Left lung (tissue), 10 donors: ENCODE data around the gene MAPRE3. TPM values are rescaled to one million over a fixed set of nuclear protein-coding genes. Genes with fewer than 3 reads are reported as not detected.

ENCODE experiments used
- ATAC-seq: fragments of 200-7000 bp; cut with Tn5 transposase; one replicate; pipeline ENCODE4 v1.9.1; 2020; ENCODE audit warnings: moderate library complexity
- DNase-seq, 4 donors: peaks; one replicate each; pipeline ENCODE4 v3.0.0-alpha.2; 2013 to 2020
- H3K27ac ChIP-seq, 2 donors: fragments of 200-600 bp; sonication (generic) in 1 of 2; one replicate each; pipeline versions ENCODE4 v1.5.0 to v1.8.0; 2020 to 2021
- H3K27me3 ChIP-seq, 2 donors: fragments of 200-600 bp; sonication (generic) in 1 of 2; one replicate each; pipeline versions ENCODE4 v1.5.0 to v1.8.0; 2020 to 2021
- H3K36me3 ChIP-seq, 2 donors: fragments of 200-600 bp; sonication (generic) in 1 of 2; one replicate each; pipeline versions ENCODE4 v1.5.0 to v1.8.0; 2020 to 2021
- H3K4me1 ChIP-seq, 2 donors: fragments of 200-600 bp; one replicate each; pipeline ENCODE4 v1.8.0; 2021
- H3K4me3 ChIP-seq, 2 donors: fragments of 200-600 bp; sonication (generic) in 1 of 2; one replicate each; pipeline versions ENCODE4 v1.5.0 to v1.8.0; 2020 to 2021; ENCODE audit warnings: mild to moderate bottlenecking in 1 of 2
- H3K9me3 ChIP-seq, 2 donors: fragments of 200-600 bp; sonication (generic) in 1 of 2; one replicate each; pipeline versions ENCODE4 v1.5.0 to v1.8.0; 2020 to 2021
- CTCF ChIP-seq, 2 donors: fragments of 200-600 bp; sonication (generic) in 1 of 2; IDR thresholded peaks; one replicate each; pipeline versions ENCODE4 v1.5.0 to v1.8.0; 2021; ENCODE audit warnings: antibody characterized with exemption in 2 of 2
- intact Hi-C, 2 donors: fragments of 100-400 bp; cut with DNase I; formaldehyde crosslinking; loops; one replicate each; pipeline versions ENCODE4 v1.11.2 to v1.14.2; 2022
- polyA plus RNA-seq, 6 donors: library from polyadenylated mRNA; unstranded; fragments of 120-200 nt; gene quantifications; one replicate each; pipeline ENCODE4 v1.2.1, GENCODE V29; 2013; ENCODE audit not compliant: insufficient read length in 6 of 6
- total RNA-seq, 2 donors: library from RNA; stranded (reverse); fragmentation: NEBNext Ultra II Directional; extraction: Animal tissue kit (Norgen Biotek cat#: 25700); gene quantifications; one replicate each; pipeline ENCODE4 v1.2.1, GENCODE V29; 2021
- donor health status: DM: no; HTN: yes; CAD: no.
- donor health status: DM: no; HTN: no; CAD: no.

Gene MAPRE3
- total and polyA plus RNA-seq, 8 donors: 7.1 to 23.5 (median 9.9) TPM

- no peak for DNase-seq
- Histone ChIP-seq H3K4me3 (no peak overlapping the region), H3K27ac (no peak overlapping the region), H3K9me3 (no peaks in the 10 kb centered on the region), H3K27me3 (peaks cover 20 to 67% of the 10 kb centered on the region in 2 donors), H3K36me3 (no peaks in the 10 kb centered on the region), H3K4me1 (peaks cover 0 to 7% of the 10 kb centered on the region in 2 donors)
- TF ChIP-seq CTCF (IDR thresholded peaks at IDR 0.05): no peak
- intact Hi-C loops: no loop called here
- ATAC-seq: no peak
These were observed 12.9 kb upstream of the MAPRE3 start for GRCh38 chr2:26957534-26957933.

- H3K27ac ChIP-seq: no peak overlapping the region
- DNase-seq (no peak), ATAC-seq (no peak)
- H3K4me1 ChIP-seq: peaks cover 0 to 7% of the 10 kb centered on the region in 2 donors
- H3K36me3 ChIP-seq: no peaks in the 10 kb centered on the region
- H3K4me3 ChIP-seq: no peak overlapping the region
- H3K9me3 ChIP-seq: no peaks in the 10 kb centered on the region
- peaks cover 16 to 55% of the 10 kb centered on the region in 2 donors for H3K27me3 ChIP-seq
- intact Hi-C loops: no loop called here
- no peak for TF ChIP-seq CTCF (IDR thresholded peaks at IDR 0.05)
These were observed 11.1 kb upstream of the MAPRE3 start for GRCh38 chr2:26959331-26959730.

- no peak for ATAC-seq
- intact Hi-C loops: loop anchor here in 1 of 2 donors (5.0 to 10.0 kb wide), 2 partner anchors 53 to 120 kb away; partner anchors contain the start of gene KHK
- no peaks in the 10 kb centered on the region for H3K36me3 ChIP-seq
- H3K4me1 ChIP-seq: peaks cover 0 to 4% of the 10 kb centered on the region in 2 donors
- H3K9me3 ChIP-seq: no peaks in the 10 kb centered on the region
- no peak overlapping the region for H3K4me3 ChIP-seq
- DNase-seq: no peak
- no peak for TF ChIP-seq CTCF (IDR thresholded peaks at IDR 0.05)
- peaks cover 0 to 6% of the 10 kb centered on the region in 2 donors for H3K27me3 ChIP-seq
- H3K27ac ChIP-seq: no peak overlapping the region
These were observed 5.8 kb upstream of the MAPRE3 start for GRCh38 chr2:26964446-26965130.

- Histone ChIP-seq H3K4me1 (peaks cover 0 to 23% of the 10 kb centered on the region in 2 donors), H3K4me3 (no peak overlapping the region), H3K36me3 (no peaks in the 10 kb centered on the region), H3K9me3 (no peaks in the 10 kb centered on the region), H3K27me3 (peaks cover 0 to 5% of the 10 kb centered on the region in 2 donors), H3K27ac (no peak overlapping the region)
- ATAC-seq (no peak), DNase-seq (no peak)
- TF ChIP-seq CTCF (IDR thresholded peaks at IDR 0.05): no peak
- intact Hi-C loops: loop anchor here in 1 of 2 donors (5.0 to 10.0 kb wide), 2 partner anchors 49 to 117 kb away; partner anchors contain the start of gene KHK
These were observed 2.4 kb upstream of the MAPRE3 start for GRCh38 chr2:26968001-26968400.

- Histone ChIP-seq H3K27ac (no peak overlapping the region), H3K4me3 (no peak overlapping the region), H3K4me1 (peaks cover 0 to 23% of the 10 kb centered on the region in 2 donors), H3K9me3 (no peaks in the 10 kb centered on the region), H3K36me3 (no peaks in the 10 kb centered on the region), H3K27me3 (peaks cover 0 to 5% of the 10 kb centered on the region in 2 donors)
- no peak for TF ChIP-seq CTCF (IDR thresholded peaks at IDR 0.05)
- ATAC-seq (no peak), DNase-seq (no peak)
- intact Hi-C loops: loop anchor here in 1 of 2 donors (5.0 to 10.0 kb wide), 2 partner anchors 48 to 116 kb away; partner anchors contain the start of gene KHK
These were observed 1.2 kb upstream of the MAPRE3 start for GRCh38 chr2:26969077-26969844.
